DLD1 (cell line): ENCODE data around the gene ATF4.

Source experiments
- in situ Hi-C: cut with HindIII; loops from 2 replicates; pipeline ENCODE4 v1.10.0; 2017; ENCODE audit warnings: low sequenced_read_pairs

Gene ATF4

GRCh38 chr22:39488563-39489083 lies 31.7 kb upstream of the ATF4 start:
- in situ Hi-C loops: loop anchor here (25.0 kb wide), 1 partner anchor 126 kb away; no protein-coding TSS in a partner anchor

- in situ Hi-C loops: loop anchor here (25.0 kb wide), 1 partner anchor 127 kb away; no protein-coding TSS in a partner anchor
These were observed 31.0 kb upstream of the ATF4 start for GRCh38 chr22:39489094-39490068.

GRCh38 chr22:39490135-39490798 lies 30.1 kb upstream of the ATF4 start:
- in situ Hi-C loops: loop anchor here (25.0 kb wide), 1 partner anchor 128 kb away; no protein-coding TSS in a partner anchor

DNA sequence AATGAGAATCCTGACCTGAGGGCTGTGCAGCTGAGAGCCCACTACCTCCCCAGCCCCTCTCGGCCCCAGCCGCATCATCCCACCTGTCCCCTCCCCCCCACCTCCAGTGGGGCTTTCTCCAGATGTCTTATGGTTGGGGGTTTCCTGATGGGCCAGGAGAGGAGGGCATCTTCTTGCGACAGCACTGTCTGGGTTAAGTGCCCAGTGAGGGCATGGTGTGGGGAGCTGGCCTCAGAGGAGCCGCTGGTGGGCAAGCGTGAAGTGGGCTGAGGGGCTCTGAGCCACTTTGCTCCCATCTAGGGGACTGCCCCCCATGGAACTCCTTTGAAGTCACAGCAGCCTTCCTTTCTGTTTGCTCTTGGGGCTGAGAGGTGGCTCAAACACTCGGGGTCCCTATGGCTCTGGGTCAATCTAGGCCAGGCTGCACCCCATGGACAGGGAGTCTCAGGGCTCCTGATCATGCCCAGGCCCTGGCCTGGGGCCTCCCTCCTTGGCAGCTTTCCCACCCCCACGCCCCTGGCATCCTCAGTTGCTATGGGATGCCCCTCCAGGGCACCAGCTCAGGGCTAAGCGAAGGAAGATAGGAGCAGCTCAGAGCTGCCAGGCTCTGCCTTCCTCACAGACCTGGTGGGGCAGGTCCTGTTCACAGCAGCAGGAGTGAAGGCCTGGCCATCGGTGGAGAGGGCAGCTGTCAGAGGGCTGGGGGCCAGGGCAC lies 29.2 kb upstream of the ATF4 start:
- in situ Hi-C loops: loop anchor here (25.0 kb wide), 1 partner anchor 129 kb away; no protein-coding TSS in a partner anchor

GRCh38 chr22:39491696-39492095 lies 28.7 kb upstream of the ATF4 start:
- in situ Hi-C loops: loop anchor here (25.0 kb wide), 1 partner anchor 129 kb away; no protein-coding TSS in a partner anchor

DNA sequence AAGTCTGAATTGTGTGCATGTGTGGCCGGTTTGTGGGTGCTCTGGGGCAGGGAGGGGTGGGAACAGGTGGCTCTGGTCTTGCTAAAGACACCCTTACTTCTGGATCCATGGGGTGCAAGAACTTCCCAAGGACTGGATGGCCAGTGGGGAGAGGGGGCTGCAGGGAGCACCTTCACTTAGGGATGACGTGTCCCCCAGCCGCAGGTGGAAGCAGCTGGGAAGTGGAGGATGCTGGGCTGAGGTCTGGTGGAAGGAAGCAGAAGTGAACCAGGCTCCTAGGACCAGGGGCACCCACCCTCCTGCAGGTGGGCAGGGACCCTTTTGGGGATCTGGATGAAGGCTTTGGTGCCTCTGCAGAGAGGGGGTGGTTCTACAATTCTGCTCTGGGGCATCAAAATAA lies 28.2 kb upstream of the ATF4 start:
- in situ Hi-C loops: loop anchor here (25.0 kb wide), 1 partner anchor 130 kb away; no protein-coding TSS in a partner anchor

- in situ Hi-C loops: loop anchor here (25.0 kb wide), 1 partner anchor 131 kb away; no protein-coding TSS in a partner anchor
These were observed 26.6 kb upstream of the ATF4 start for GRCh38 chr22:39493759-39494158.

- in situ Hi-C loops: loop anchor here (25.0 kb wide), 1 partner anchor 132 kb away; no protein-coding TSS in a partner anchor
These were observed 25.8 kb upstream of the ATF4 start for GRCh38 chr22:39494471-39495120.

DNA sequence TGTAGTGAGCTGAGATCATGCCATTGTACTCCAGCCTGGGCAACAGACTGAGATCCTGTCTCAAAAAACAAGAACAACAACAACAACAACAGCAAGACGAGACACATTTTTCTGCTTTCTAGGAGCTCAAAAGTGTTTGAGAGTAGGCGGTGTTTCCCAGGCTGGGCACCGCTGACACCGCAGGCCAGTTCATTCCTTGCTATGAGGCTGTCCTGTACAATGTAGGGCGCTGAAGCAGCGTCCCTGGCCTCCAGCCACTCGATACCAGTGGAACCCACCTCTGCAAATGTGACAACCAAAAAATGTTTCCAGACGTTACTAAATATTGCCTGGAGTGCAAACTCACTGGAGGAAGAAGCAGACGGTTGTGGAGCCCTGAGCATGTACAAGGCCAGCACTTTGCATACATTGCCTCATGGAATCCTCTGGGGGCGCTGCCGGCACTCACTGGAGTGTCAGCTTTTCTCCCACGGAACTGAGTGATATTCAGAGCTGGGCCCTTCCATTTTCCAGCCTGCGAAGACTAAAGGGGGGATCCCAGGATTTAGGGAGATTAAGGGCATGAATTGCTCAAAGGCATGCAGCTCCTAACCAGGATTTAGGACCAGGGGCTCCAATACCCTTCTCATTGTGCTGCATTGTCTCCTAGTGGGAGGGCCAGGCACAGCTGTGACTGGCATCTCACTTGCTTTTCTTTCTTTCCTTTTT lies 24.1 kb upstream of the ATF4 start:
- in situ Hi-C loops: loop anchor here (25.0 kb wide), 1 partner anchor 134 kb away; no protein-coding TSS in a partner anchor

DNA sequence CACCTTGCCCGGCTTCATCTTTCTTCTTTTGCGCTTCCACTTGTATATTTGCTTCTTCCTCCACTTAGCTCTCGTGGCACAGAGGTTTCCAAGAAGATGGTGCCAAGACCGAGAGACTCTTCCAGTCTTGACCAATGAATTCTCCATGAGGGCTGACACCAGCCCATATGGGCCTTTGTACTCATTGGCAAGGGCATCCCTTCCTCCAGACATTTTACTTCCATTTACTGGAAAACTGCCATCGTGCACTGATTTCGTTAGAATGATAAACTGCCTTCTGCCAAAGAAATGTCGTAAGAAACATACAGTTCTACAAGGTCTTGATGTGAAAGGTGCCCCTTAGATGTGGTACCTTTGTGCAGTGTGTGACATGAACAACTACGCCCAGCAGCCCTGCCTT lies 22.9 kb upstream of the ATF4 start:
- in situ Hi-C loops: loop anchor here (25.0 kb wide), 1 partner anchor 135 kb away; no protein-coding TSS in a partner anchor

GRCh38 chr22:39498368-39498767 lies 22.0 kb upstream of the ATF4 start:
- in situ Hi-C loops: loop anchor here (25.0 kb wide), 1 partner anchor 136 kb away; no protein-coding TSS in a partner anchor

DNA sequence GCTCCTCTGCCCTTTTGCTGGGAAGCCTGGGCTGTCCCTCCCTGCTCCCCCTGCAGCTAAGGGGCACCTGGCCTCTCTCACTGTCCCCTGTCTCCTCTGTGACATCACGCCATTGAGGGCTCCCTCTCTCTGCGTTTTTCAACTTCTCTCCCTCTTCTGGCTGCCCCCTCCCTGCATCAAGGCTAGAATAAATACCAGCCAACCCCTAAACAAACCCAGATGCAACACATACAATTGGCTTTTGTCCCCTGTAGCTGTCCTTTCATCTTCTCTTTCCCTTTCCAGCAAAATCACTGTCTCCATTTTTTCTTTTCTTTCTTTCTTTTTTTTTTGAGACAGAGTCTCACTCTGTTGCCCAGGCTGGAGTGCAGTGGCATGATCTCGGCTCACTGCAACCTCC lies 21.6 kb upstream of the ATF4 start:
- in situ Hi-C loops: loop anchor here (25.0 kb wide), 1 partner anchor 137 kb away; no protein-coding TSS in a partner anchor

- in situ Hi-C loops: no loop called here
These were observed 20.3 kb upstream of the ATF4 start for GRCh38 chr22:39500101-39500500.

DNA sequence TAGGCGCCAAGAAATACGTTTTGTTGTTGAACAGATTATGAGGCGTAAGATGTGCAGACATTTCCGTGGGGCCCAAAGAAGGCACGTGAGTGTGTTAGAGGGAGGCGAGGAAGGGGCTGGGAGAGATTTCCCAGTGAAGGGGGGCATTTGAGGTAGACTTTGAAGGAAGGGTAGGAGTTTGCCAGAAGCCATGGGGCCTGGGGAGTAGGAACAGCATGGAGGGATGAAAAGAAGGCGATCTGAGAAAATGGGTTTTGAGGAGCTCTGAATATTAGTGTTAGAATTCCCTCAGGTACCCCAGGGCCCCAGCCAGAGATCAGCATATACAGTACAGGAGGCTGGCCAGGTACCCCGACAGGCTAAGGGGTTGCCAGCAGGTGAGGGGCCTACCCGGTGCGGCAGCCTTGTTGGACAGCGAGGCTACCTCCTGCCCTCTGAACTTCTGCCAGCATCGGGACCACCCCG lies 18.7 kb upstream of the ATF4 start:
- in situ Hi-C loops: no loop called here

DNA sequence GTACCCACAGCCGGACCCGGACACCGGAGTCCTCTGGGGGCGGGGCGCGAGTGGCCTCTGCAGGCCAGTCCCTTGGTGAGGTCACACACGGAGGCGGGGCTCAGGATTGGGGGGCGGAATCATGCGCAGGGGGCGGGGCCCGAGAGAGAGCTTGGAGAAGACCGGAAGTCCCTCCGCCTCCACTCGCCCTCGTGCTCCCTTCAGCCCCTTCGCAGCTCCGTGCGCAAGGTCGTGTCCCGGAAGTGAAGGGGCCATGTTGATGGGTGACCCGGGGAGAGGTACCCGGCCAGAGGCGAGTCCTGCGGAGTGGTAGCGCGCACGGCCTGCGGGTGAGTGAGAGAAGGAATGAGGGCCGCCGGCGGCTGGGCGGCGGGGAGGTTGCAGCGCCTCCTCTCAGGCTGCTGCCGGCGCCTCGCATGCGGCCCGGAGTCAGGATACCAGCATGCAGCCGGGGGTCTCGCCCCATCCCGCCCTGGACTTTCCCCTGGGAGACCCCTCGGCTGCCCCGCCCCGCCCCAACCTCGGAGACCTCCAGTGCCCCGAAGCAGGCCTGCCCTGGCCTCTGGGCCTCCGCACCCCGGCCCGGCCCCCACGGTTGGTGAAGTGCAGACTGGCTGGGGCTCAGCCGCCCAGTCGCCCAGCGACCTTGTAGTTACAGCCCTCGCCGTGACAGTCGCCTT lies 18.1 kb upstream of the ATF4 start, which contains the start of gene MIEF1:
MIEF1 (plus strand) TSS at position 182 of the 680 bp plus-strand sequence. CDS start 9,005 bp downstream, outside the sequence.
- in situ Hi-C loops: no loop called here

DNA sequence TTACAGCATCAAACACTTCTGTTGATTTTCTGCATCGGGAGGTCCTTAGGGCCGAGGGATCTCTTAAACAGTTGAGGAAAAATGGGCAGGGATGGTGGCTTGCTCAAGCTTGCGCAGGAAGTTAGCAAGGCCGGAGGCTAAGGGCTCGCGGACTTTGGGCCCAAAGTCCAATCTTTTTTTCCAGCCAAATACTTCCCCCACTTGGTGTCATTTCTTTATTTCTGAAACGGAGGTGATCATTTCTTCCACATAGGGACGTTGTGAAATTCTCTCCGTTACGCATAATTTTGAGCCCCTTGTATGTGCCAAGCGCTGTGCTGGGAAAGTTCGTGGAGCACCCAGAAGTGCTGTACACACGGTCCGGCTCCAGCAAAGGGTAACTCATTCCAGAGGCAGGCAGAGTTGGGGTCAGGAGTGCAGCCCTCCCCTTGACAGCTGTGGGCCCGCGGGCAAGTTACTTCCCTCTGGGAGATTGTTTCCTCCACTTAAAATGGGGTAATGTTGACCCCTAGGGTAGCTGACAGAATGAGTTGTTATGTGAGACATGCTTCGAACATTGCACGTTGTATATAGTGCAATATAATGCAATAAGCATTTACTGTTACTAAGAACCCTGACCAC lies 17.5 kb upstream of the ATF4 start:
- in situ Hi-C loops: no loop called here

DNA sequence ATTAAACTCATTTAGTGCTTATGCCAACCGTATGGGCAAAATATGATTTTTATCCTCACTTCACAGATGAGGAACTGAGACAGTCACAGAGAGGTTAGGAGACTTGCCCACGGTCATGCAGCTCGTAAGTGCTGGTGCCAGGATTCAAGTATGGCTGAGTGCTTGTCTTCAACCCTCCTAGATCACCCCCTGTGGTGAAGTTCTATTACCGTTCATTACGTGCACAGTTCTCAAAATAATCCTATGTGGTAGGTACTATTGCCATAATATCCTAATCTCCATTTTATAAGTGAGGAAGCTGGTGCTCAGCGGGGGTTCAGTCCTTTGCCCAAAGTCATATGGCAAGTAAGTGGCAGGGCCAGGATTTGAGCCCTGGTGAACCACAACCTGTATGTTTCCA lies 16.7 kb upstream of the ATF4 start:
- in situ Hi-C loops: no loop called here

- in situ Hi-C loops: no loop called here
These were observed 16.3 kb upstream of the ATF4 start for GRCh38 chr22:39504071-39504470.
